ENCODE measurements around the gene MYO7B. TPM values are rescaled to one million over a fixed set of nuclear protein-coding genes. Genes with fewer than 3 reads are reported as not detected.

The MYO7B gene
- total RNA-seq, 1 experiment from 2014 or later: 0.05 TPM

DNA sequence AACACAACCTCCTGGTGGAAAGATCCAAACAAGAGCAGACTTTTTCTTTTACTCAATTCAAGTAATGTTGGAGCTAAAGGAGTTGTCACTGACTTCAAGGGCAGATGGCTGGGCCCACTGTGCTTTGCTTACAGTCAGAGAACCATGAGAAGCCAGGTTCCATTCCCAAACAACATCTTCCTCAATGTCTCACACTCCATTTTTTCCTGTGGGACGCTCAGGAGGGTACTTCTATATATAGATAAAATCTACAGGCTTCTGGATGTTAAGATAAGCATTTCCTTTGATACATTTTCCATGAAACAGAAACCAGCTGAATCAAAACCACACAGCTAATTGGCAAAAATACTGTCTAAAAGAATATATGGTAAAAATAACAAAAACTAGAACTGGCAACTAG, 23.6 kb upstream of the MYO7B start:
- Mint-ChIP-seq H3K27me3 (ENCODE audit: unreplicated experiment) (no peaks in the 10 kb centered on the region), H3K36me3 (ENCODE audit: insufficient read depth, unreplicated experiment) (peaks cover 18% of the 10 kb centered on the region), H3K4me3 (ENCODE audit: low read depth, unreplicated experiment) (no peak overlapping the region), H3K9me3 (ENCODE audit: low read depth, unreplicated experiment) (no peaks in the 10 kb centered on the region), H3K4me1 (ENCODE audit: low read depth, unreplicated experiment) (peaks cover 54% of the 10 kb centered on the region), H3K27ac (ENCODE audit: unreplicated experiment) (no peak overlapping the region)
- BruUV-seq (replicated peaks): no TSS peak
- DNase-seq: no peak
- intact Hi-C loops (cut with micrococcal nuclease; ENCODE audit: unreplicated experiment): no loop called here
- CTCF ChIA-PET: no interaction called here
- TF ChIP-seq, protein P1, sequence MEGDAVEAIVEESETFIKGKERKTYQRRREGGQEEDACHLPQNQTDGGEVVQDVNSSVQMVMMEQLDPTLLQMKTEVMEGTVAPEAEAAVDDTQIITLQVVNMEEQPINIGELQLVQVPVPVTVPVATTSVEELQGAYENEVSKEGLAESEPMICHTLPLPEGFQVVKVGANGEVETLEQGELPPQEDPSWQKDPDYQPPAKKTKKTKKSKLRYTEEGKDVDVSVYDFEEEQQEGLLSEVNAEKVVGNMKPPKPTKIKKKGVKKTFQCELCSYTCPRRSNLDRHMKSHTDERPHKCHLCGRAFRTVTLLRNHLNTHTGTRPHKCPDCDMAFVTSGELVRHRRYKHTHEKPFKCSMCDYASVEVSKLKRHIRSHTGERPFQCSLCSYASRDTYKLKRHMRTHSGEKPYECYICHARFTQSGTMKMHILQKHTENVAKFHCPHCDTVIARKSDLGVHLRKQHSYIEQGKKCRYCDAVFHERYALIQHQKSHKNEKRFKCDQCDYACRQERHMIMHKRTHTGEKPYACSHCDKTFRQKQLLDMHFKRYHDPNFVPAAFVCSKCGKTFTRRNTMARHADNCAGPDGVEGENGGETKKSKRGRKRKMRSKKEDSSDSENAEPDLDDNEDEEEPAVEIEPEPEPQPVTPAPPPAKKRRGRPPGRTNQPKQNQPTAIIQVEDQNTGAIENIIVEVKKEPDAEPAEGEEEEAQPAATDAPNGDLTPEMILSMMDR (IDR thresholded peaks at IDR 0.05; ENCODE audit: unreplicated experiment): no peak

DNA sequence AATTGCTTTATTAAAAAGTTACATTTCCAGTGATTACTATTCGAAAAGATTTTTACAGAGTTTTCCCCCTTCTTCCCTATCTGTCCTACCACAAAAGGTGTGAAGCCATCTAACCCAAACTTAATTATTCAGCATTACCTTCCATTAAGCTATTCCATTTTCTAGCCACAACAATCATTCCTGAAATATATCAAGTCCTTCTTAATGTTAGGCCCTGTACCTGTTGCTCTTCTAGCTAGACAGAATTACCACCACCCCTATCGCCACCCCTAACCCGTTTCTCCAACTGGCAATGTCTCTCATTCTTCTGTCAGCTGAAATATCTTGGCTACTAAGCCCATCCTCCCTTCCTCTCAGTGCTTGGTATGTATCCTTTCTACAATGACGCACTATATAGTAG, 23.1 kb upstream of the MYO7B start:
- Mint-ChIP-seq H3K36me3 (ENCODE audit: insufficient read depth, unreplicated experiment) (peaks cover 18% of the 10 kb centered on the region), H3K4me1 (ENCODE audit: low read depth, unreplicated experiment) (peaks cover 54% of the 10 kb centered on the region), H3K4me3 (ENCODE audit: low read depth, unreplicated experiment) (no peak overlapping the region), H3K27ac (ENCODE audit: unreplicated experiment) (no peak overlapping the region), H3K9me3 (ENCODE audit: low read depth, unreplicated experiment) (no peaks in the 10 kb centered on the region), H3K27me3 (ENCODE audit: unreplicated experiment) (no peaks in the 10 kb centered on the region)
- TF ChIP-seq, protein P1 (IDR thresholded peaks at IDR 0.05; ENCODE audit: unreplicated experiment): no peak
- no TSS peak for BruUV-seq (replicated peaks)
- intact Hi-C loops (cut with micrococcal nuclease; ENCODE audit: unreplicated experiment): no loop called here
- CTCF ChIA-PET: no interaction called here
- DNase-seq: no peak

DNA sequence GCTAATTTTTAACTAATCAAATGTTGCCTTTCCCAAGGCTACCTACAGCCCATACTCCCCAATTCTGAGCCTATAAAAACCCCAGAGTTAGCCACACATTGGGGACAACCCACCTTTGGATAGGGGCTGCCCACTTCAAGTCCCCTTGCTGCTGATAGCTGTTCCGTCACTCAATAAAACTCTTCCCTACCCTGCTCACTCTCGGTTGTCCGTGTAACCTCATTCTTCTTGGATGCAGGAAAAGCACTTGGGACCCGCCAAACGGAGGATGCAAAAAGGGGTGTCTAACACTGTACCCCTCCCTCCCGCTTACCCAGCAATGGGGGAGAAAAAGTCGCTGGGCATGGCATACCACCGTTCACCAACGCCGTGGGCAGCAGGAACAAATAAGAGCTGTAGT, 21.4 kb upstream of the MYO7B start:
- Mint-ChIP-seq H3K9me3 (ENCODE audit: low read depth, unreplicated experiment) (no peaks in the 10 kb centered on the region), H3K4me3 (ENCODE audit: low read depth, unreplicated experiment) (no peak overlapping the region), H3K27me3 (ENCODE audit: unreplicated experiment) (no peaks in the 10 kb centered on the region), H3K4me1 (ENCODE audit: low read depth, unreplicated experiment) (peaks cover 40% of the 10 kb centered on the region), H3K27ac (ENCODE audit: unreplicated experiment) (no peak overlapping the region), H3K36me3 (ENCODE audit: insufficient read depth, unreplicated experiment) (peaks cover 18% of the 10 kb centered on the region)
- intact Hi-C loops (cut with micrococcal nuclease; ENCODE audit: unreplicated experiment): no loop called here
- DNase-seq: no peak
- CTCF ChIA-PET: no interaction called here
- BruUV-seq (replicated peaks): no TSS peak
- TF ChIP-seq, protein P1 (IDR thresholded peaks at IDR 0.05; ENCODE audit: unreplicated experiment): no peak

DNA sequence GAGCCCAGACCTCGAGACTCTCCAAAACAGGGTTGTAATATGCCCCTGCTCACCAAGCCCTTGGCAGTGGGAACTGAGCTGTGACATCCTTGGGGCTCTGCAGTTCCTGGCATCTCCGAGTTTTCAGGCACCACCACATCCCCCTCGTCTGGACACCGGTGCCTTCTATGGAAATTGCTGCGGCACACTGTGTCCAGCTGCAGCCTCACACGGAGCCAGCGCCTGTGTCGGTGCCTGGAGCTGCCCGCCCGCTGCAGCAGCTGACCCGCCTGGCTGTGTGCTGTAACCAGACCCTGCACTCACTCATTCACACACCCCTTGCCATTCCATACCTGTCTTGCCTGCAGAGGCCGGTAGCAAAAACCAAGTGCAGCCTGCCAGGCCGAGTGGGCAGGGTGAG, 21.0 kb upstream of the MYO7B start:
- CTCF ChIA-PET: no interaction called here

More for the DNA sequence above, 21.0 kb upstream of the MYO7B start:
- no peak for DNase-seq
- intact Hi-C loops (cut with micrococcal nuclease; ENCODE audit: unreplicated experiment): no loop called here
- Mint-ChIP-seq H3K4me1 (ENCODE audit: low read depth, unreplicated experiment) (peaks cover 39% of the 10 kb centered on the region), H3K36me3 (ENCODE audit: insufficient read depth, unreplicated experiment) (peaks cover 18% of the 10 kb centered on the region), H3K27me3 (ENCODE audit: unreplicated experiment) (no peaks in the 10 kb centered on the region), H3K9me3 (ENCODE audit: low read depth, unreplicated experiment) (no peaks in the 10 kb centered on the region), H3K4me3 (ENCODE audit: low read depth, unreplicated experiment) (no peak overlapping the region), H3K27ac (ENCODE audit: unreplicated experiment) (no peak overlapping the region)
- TF ChIP-seq, protein P1 (IDR thresholded peaks at IDR 0.05; ENCODE audit: unreplicated experiment): no peak
- BruUV-seq (replicated peaks): no TSS peak

Measured in Calu3 (cell line).